Measurements from ENCODE around the gene TRPC3. TPM values are rescaled to one million over a fixed set of nuclear protein-coding genes. Genes with fewer than 3 reads are reported as not detected.
A peak's percentile ranks its signal among the peaks of the same experiment; 100 is the strongest.
"Not testable (repeated sequence)": the region's sequence is repeated elsewhere in the genome, so short reads cannot be mapped to it uniquely, and the experiment has no call there.

TRPC3 gene
- total RNA-seq, 1 experiment from 2014 or later, result not detected

- no peak for DNase-seq (ENCODE audit: low spot score)
These were observed 1.6 kb downstream of the TRPC3 start for GRCh38 chr4:121950212-121950679.

GRCh38 chr4:121946644-121947043 is 5.2 kb downstream of the TRPC3 start:
- DNase-seq (ENCODE audit: low spot score), result no peak

GRCh38 chr4:121943941-121944340 is 7.9 kb downstream of the TRPC3 start:
- DNase-seq (ENCODE audit: low spot score), result peak; percentile 14

GRCh38 chr4:121939690-121940089 is 12.2 kb downstream of the TRPC3 start:
- DNase-seq (ENCODE audit: low spot score), result no peak

GRCh38 chr4:121938282-121939092 is 13.4 kb downstream of the TRPC3 start:
- no peak for DNase-seq (ENCODE audit: low spot score)

- DNase-seq (ENCODE audit: low spot score), result no peak
These were observed 15.8 kb downstream of the TRPC3 start for GRCh38 chr4:121936101-121936500.

GRCh38 chr4:121934635-121935034 is 17.2 kb downstream of the TRPC3 start:
- DNase-seq (ENCODE audit: low spot score), result no peak

GRCh38 chr4:121932212-121932974 is 19.5 kb downstream of the TRPC3 start:
- DNase-seq (ENCODE audit: low spot score), result no peak

GRCh38 chr4:121930304-121930703 is 21.6 kb downstream of the TRPC3 start:
- DNase-seq (ENCODE audit: low spot score), result no peak

- peak; percentile 14 for DNase-seq (ENCODE audit: low spot score)
These were observed 23.9 kb downstream of the TRPC3 start for GRCh38 chr4:121927948-121928347.

- DNase-seq (ENCODE audit: low spot score), result not testable (repeated sequence)
These were observed 25.4 kb downstream of the TRPC3 start for GRCh38 chr4:121926490-121926889.

- no peak for DNase-seq (ENCODE audit: low spot score)
These were observed 28.6 kb downstream of the TRPC3 start for GRCh38 chr4:121923306-121923705.

GRCh38 chr4:121913667-121914066 is 38.2 kb downstream of the TRPC3 start:
- no peak for DNase-seq (ENCODE audit: low spot score)

- DNase-seq (ENCODE audit: low spot score), result no peak
These were observed 43.5 kb downstream of the TRPC3 start for GRCh38 chr4:121908346-121908745.

- DNase-seq (ENCODE audit: low spot score), result peak; percentile 77
These were observed 51.5 kb downstream of the TRPC3 start for GRCh38 chr4:121900132-121900983.

- peak; percentile 61 for DNase-seq (ENCODE audit: low spot score)
These were observed 53.7 kb downstream of the TRPC3 start for GRCh38 chr4:121898150-121898549.

- DNase-seq (ENCODE audit: low spot score), result no peak
These were observed 63.7 kb downstream of the TRPC3 start for GRCh38 chr4:121888134-121888533.

GRCh38 chr4:121885115-121885514 is 66.7 kb downstream of the TRPC3 start:
- DNase-seq (ENCODE audit: low spot score), result no peak

- DNase-seq (ENCODE audit: low spot score), result no peak
These were observed 70.7 kb downstream of the TRPC3 start for GRCh38 chr4:121881158-121881557.

GRCh38 chr4:121879135-121879534 is 72.7 kb downstream of the TRPC3 start:
- DNase-seq (ENCODE audit: low spot score), result no peak

GRCh38 chr4:121877041-121877773 is 74.7 kb downstream of the TRPC3 start:
- DNase-seq (ENCODE audit: low spot score), result no peak
